ENCODE results near the gene B4GALNT4. TPM values are rescaled to one million over a fixed set of nuclear protein-coding genes. Genes with fewer than 3 reads are reported as not detected.

Gene B4GALNT4
- total RNA-seq, 2 donors from 2014 or later = 0.50 TPM; not detected in 1

- Mint-ChIP-seq H3K27me3 (peaks cover 14 to 21% of the 10 kb centered on the region in 2 donors), H3K9me3 (no peaks in the 10 kb centered on the region), H3K4me1 (ENCODE audit: low read depth in 2 of 2) (peaks cover 18 to 26% of the 10 kb centered on the region in 2 donors), H3K4me3 (no peak overlapping the region), H3K27ac (no peak overlapping the region), H3K36me3 (no peaks in the 10 kb centered on the region)
- ATAC-seq (no peak), DNase-seq (ENCODE audit: low spot score) (peak; percentile 34)
These were observed 1.8 kb downstream of the B4GALNT4 start for GRCh38 chr11:371051-371450.

DNA sequence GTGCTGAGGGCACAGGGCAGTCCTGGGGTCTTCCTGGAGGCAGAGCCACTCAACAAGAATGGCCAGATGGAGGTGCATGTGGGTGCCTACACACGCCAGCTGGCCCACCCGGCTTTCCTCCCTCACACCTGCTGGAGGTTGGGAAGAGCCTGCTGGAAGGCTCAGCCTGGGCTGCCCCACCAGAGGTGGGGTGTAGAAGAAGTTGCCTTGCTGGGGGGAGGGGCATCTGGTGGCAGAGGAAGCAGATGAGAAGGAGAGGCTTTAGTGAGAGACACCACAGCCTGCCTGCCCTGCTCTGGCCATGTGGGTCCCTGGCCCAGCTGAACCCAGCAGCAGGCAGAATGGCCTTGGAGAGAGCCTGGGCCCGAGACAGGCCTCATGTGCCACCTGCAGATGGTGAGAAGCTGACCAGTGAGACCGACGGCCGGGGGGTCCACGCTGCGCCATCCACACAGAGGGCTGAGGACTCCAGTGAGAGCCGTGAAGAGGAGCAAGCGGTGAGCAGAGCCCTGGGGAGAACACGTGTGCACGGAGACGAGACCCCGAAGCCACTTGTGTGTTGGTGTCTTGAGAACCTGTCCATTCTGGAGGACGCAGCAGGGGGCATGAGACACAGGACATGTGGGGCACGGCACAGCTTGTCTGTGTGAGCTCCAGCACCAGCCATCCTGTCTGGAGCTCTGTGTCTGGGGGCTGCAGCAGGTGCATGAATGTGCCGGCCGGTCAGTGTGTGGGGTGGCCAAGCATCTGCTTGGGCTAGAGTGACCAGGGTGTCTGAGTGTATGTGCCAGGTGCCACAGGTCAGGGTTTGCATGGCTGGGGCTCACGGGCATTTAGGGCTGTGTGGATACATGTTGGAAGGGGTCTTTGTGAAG lies 2.7 kb downstream of the B4GALNT4 start:
- peak; percentile 50 for DNase-seq (ENCODE audit: low spot score)
- peak in 1 of 2 donors; percentile 4 for ATAC-seq
- Mint-ChIP-seq H3K9me3 (no peaks in the 10 kb centered on the region), H3K4me1 (ENCODE audit: low read depth in 2 of 2) (peaks cover 18 to 26% of the 10 kb centered on the region in 2 donors), H3K27ac (no peak overlapping the region), H3K4me3 (no peak overlapping the region), H3K36me3 (no peaks in the 10 kb centered on the region), H3K27me3 (peaks cover 14 to 19% of the 10 kb centered on the region in 2 donors)

GRCh38 chr11:372809-373715 lies 3.8 kb downstream of the B4GALNT4 start:
- Mint-ChIP-seq H3K27ac (no peak overlapping the region), H3K9me3 (no peaks in the 10 kb centered on the region), H3K4me3 (no peak overlapping the region), H3K36me3 (no peaks in the 10 kb centered on the region), H3K4me1 (ENCODE audit: low read depth in 2 of 2) (peaks cover 7 to 18% of the 10 kb centered on the region in 2 donors), H3K27me3 (peaks cover 8 to 10% of the 10 kb centered on the region in 2 donors)
- DNase-seq (ENCODE audit: low spot score) = no peak
- no peak for ATAC-seq

DNA sequence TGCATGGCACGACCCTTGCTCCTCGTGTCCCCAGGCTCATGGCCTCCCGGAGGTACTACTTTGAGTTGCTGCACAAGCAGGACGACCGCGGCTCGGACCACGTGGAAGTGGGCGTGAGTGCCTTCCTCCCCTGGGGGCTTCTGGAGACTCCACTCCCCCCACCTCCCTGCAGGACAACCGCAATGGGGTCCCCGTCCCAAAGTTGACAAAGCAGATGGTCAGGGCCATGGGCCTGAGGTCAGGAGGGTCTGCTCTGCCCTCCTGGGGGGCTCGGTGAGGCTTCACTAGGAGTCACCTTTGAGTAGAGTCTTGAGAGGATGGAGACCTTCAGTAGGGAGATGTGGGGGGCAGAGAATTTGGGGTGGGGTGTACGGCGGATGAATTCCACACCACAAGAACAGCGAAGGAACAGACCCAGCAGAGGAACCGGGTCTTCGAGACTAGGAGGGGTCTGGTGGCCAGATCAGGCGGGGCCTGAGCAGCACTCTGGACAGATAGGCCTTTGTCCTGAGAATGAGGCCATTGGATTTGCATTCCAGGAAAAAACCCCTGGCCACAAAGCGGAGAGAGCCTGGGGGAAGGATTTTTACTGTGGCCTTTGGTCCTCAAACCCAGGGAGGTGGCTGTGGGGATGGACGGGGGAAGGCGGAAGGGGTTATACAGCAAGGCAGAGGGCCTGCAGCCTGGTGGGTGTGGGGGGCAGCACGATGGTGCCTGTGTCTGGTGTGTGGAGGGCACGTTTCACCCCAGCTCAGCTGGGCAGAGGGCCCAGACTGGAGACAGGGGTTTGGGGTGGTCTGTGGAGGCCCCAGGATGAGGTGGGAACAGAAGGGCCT lies 4.6 kb downstream of the B4GALNT4 start:
- no peaks in the 10 kb centered on the region for H3K36me3 Mint-ChIP-seq
- H3K27me3 Mint-ChIP-seq = peaks cover 0 to 11% of the 10 kb centered on the region in 2 donors
- ATAC-seq (no peak), DNase-seq (ENCODE audit: low spot score) (no peak)
- H3K4me1 Mint-ChIP-seq (ENCODE audit: low read depth in 2 of 2) = peaks cover 0 to 14% of the 10 kb centered on the region in 2 donors
- H3K27ac Mint-ChIP-seq = peak overlapping the region; percentile 10 to 67
- no peaks in the 10 kb centered on the region for H3K9me3 Mint-ChIP-seq
- H3K4me3 Mint-ChIP-seq = no peak overlapping the region

DNA sequence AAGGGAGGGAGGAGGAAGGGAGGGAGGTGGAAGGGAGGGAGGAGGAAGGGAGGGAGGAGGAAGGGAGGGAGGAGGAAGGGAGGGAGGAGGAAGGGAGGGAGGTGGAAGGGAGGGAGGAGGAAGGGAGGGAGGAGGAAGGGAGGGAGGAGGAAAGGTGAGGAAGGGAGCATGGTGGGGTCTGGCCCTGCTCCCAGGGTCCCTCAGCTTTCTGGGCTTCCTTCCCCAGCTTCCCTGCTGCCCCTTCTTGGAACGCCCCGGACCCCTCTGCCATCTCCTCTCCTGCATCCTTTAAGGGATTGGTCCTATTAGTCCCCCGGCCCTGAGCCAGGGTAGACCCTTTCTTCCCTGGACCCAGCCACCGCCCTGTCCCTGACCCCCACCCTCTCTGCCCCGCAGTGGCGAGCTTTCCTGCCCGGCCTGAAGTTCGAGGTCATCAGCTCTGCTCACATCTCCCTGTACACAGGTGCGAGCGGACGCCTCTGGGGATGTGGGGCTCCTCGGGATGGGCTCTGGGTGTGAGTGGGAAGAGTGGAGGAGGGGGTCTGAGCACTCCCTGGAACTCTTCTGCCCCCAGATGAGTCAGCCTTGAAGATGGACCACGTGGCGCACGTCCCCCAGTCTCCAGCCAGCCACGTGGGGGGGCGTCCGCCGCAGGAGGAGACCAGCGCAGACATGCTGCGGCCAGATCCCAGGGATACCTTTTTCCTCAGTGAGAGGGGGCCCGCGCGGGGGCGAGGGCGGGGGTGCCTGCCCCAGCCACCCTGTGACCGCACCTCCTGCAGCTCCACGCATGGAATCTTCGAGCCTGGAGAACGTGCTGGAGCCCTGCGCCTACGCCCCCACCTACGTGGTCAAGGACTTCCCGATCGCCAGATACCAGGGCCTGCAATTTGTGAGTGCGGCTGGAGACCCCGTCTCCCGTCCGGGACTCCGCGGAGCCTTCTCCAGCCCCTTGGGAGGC lies 6.0 kb downstream of the B4GALNT4 start:
- peaks cover 0 to 11% of the 10 kb centered on the region in 2 donors for H3K27me3 Mint-ChIP-seq
- H3K27ac Mint-ChIP-seq = no peak overlapping the region
- no peak overlapping the region for H3K4me3 Mint-ChIP-seq
- DNase-seq (ENCODE audit: low spot score) (no peak), ATAC-seq (no peak)
- no peaks in the 10 kb centered on the region for H3K36me3 Mint-ChIP-seq
- H3K4me1 Mint-ChIP-seq (ENCODE audit: low read depth in 2 of 2) = peaks cover 0 to 14% of the 10 kb centered on the region in 2 donors
- H3K9me3 Mint-ChIP-seq = no peaks in the 10 kb centered on the region

DNA sequence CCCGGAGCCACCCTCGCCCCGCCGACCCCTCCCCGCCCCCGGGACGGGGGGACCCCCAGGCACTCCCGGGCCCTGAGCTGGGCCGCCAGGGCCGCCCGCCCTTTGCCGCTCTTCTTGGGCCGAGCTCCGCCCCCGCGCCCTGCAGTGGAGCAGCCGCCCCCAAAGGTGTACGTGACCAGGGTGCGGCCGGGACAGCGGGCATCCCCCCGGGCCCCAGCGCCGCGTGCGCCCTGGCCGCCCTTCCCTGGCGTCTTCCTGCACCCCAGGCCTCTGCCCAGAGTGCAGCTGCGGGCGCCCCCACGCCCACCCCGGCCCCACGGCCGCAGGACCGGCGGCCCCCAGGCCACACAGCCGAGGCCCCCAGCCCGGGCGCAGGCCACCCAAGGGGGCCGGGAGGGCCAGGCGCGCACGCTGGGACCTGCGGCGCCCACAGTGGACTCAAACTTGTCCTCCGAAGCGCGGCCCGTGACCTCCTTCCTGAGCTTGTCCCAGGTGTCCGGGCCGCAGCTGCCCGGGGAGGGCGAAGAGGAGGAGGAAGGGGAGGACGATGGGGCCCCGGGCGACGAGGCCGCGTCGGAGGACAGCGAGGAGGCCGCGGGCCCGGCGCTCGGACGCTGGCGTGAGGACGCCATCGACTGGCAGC lies 7.4 kb downstream of the B4GALNT4 start:
- ATAC-seq (no peak), DNase-seq (ENCODE audit: low spot score) (no peak)
- peaks cover 0 to 9% of the 10 kb centered on the region in 2 donors for H3K4me1 Mint-ChIP-seq (ENCODE audit: low read depth in 2 of 2)
- H3K9me3 Mint-ChIP-seq = no peaks in the 10 kb centered on the region
- no peak overlapping the region for H3K4me3 Mint-ChIP-seq
- peaks cover 0 to 11% of the 10 kb centered on the region in 2 donors for H3K27me3 Mint-ChIP-seq
- H3K36me3 Mint-ChIP-seq = no peaks in the 10 kb centered on the region
- H3K27ac Mint-ChIP-seq = no peak overlapping the region

DNA sequence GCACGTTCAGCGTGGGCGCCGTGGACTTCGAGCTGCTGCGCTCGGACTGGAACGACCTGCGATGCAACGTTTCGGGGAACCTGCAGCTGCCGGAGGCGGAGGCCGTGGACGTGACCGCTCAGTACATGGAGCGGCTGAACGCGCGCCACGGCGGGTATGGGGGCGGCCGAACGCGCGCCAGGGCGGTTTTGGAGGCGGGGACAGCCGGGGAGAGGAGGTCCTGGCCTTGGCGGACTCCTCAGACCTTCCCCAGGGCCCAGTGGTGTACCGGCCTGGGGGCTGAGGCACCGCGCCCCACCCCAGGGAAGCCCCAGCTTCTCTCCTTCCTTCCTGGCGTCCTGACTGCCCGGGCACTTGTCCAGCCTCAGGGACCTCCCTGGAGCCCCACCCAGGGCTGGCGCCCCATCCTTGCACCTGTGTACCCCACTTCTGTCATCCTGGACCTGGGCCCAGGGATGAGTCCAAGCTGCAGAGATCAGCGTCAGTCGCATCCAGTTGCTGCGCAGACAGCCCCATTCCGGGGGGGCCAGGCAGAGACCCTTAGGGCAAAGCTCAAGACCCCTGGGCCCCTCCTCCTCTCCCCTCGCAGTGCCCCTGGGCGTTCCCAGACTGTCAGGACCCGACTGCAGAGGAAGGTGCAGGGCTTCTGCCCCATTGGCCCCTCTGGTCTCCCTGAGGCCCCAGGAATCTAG lies 8.0 kb downstream of the B4GALNT4 start:
- no peak overlapping the region for H3K4me3 Mint-ChIP-seq
- H3K9me3 Mint-ChIP-seq = no peaks in the 10 kb centered on the region
- ATAC-seq (no peak), DNase-seq (ENCODE audit: low spot score) (no peak)
- H3K27ac Mint-ChIP-seq = no peak overlapping the region
- peaks cover 0 to 6% of the 10 kb centered on the region in 2 donors for H3K4me1 Mint-ChIP-seq (ENCODE audit: low read depth in 2 of 2)
- no peaks in the 10 kb centered on the region for H3K36me3 Mint-ChIP-seq
- peaks cover 0 to 13% of the 10 kb centered on the region in 2 donors for H3K27me3 Mint-ChIP-seq

- DNase-seq (ENCODE audit: low spot score) (no peak), ATAC-seq (no peak)
- peaks cover 0 to 13% of the 10 kb centered on the region in 2 donors for H3K27me3 Mint-ChIP-seq
- H3K4me3 Mint-ChIP-seq = no peak overlapping the region
- H3K36me3 Mint-ChIP-seq = no peaks in the 10 kb centered on the region
- no peak overlapping the region for H3K27ac Mint-ChIP-seq
- H3K9me3 Mint-ChIP-seq = no peaks in the 10 kb centered on the region
- H3K4me1 Mint-ChIP-seq (ENCODE audit: low read depth in 2 of 2) = peaks cover 0 to 6% of the 10 kb centered on the region in 2 donors
These were observed 8.7 kb downstream of the B4GALNT4 start for GRCh38 chr11:377883-378500.

DNA sequence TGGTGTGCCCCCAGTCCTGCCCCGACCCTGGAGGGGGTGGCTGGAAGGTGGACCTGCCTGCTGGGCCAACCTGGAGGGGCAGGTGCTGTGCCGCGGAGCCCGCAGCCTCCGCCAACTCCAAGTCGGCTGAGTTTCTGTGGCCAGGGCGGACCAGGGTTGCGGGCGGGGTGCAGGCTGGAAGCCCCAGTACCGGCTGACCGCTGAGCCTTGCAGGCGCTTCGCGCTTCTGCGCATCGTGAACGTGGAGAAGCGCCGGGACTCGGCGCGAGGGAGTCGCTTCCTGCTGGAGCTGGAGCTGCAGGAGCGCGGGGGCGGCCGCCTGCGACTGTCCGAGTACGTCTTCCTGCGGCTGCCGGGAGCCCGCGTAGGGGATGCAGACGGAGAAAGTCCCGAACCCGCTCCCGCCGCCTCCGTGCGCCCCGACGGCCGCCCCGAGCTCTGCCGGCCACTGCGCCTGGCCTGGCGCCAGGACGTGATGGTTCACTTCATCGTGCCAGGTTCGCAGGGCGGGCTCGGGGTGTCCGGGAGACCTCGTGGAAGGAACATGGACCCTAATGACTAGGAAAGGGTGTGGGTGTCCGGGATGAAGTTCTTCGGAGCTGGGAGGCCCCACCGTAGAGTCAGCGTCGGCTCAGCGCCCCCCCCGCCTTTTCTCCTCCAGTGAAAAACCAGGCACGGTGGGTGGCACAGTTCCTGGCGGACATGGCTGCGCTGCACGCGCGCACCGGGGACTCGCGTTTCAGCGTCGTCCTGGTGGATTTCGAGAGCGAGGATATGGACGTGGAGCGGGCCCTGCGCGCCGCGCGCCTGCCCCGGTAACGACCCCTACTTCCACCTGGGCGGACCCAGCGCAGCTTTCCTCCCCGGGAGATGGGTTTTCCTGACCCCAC lies 10.2 kb downstream of the B4GALNT4 start:
- ATAC-seq (no peak), DNase-seq (ENCODE audit: low spot score) (no peak)
- no peaks in the 10 kb centered on the region for H3K36me3 Mint-ChIP-seq
- peaks cover 0 to 4% of the 10 kb centered on the region in 2 donors for H3K4me1 Mint-ChIP-seq (ENCODE audit: low read depth in 2 of 2)
- H3K9me3 Mint-ChIP-seq = no peaks in the 10 kb centered on the region
- no peak overlapping the region for H3K27ac Mint-ChIP-seq
- H3K4me3 Mint-ChIP-seq = no peak overlapping the region
- H3K27me3 Mint-ChIP-seq = peaks cover 0 to 16% of the 10 kb centered on the region in 2 donors

GRCh38 chr11:380095-380480 lies 10.8 kb downstream of the B4GALNT4 start:
- Mint-ChIP-seq H3K4me1 (ENCODE audit: low read depth in 2 of 2) (peaks cover 0 to 4% of the 10 kb centered on the region in 2 donors), H3K27me3 (peaks cover 0 to 16% of the 10 kb centered on the region in 2 donors), H3K27ac (no peak overlapping the region), H3K4me3 (no peak overlapping the region), H3K36me3 (no peaks in the 10 kb centered on the region), H3K9me3 (no peaks in the 10 kb centered on the region)
- no peak for ATAC-seq
- no peak for DNase-seq (ENCODE audit: low spot score)
